GM18517 (cell line): ENCODE measurements around the gene SAMD10.
"Not testable (repeated sequence)": the region's sequence is repeated elsewhere in the genome, so short reads cannot be mapped to it uniquely, and the experiment has no call there.

ENCODE experiments used
- ATAC-seq: cut with Tn5 transposase; IDR thresholded peaks from one replicate; pipeline ENCODE4 v1.9.1; 2021; ENCODE audit warnings: mild to moderate bottlenecking, moderate library complexity; ENCODE audit not compliant: unreplicated experiment

Gene SAMD10

GRCh38 chr20:63979557-63980316 lies at the start of gene SAMD10:
TSS of gene SAMD10 (minus strand) at chr20:63979642. CDS start at chr20:63979467, 175 bp downstream.
- no peak for ATAC-seq

- no peak for ATAC-seq
These were observed 48.7 kb upstream of the SAMD10 start for GRCh38 chr20:64027981-64028685.

- no peak for ATAC-seq
These were observed 46.5 kb upstream of the SAMD10 start for GRCh38 chr20:64025826-64026412.

- no peak for ATAC-seq
These were observed 45.8 kb upstream of the SAMD10 start for GRCh38 chr20:64025101-64025825.

GRCh38 chr20:64024141-64024990 lies 44.9 kb upstream of the SAMD10 start:
- no peak for ATAC-seq

- no peak for ATAC-seq
These were observed 44.1 kb upstream of the SAMD10 start for GRCh38 chr20:64023361-64024140.

GRCh38 chr20:64022671-64023360 lies 43.4 kb upstream of the SAMD10 start:
- no peak for ATAC-seq

- no peak for ATAC-seq
These were observed 41.9 kb upstream of the SAMD10 start for GRCh38 chr20:64021124-64021975.

- no peak for ATAC-seq
These were observed 36.2 kb upstream of the SAMD10 start for GRCh38 chr20:64015635-64016034.

GRCh38 chr20:64012385-64013154 lies 33.1 kb upstream of the SAMD10 start:
- ATAC-seq, result not testable (repeated sequence)

GRCh38 chr20:64011366-64011779 lies 31.9 kb upstream of the SAMD10 start:
- no peak for ATAC-seq

GRCh38 chr20:64010711-64011237 lies 31.3 kb upstream of the SAMD10 start:
- no peak for ATAC-seq

- no peak for ATAC-seq
These were observed 30.5 kb upstream of the SAMD10 start for GRCh38 chr20:64009811-64010387.

- ATAC-seq, result no peak
These were observed 27.5 kb upstream of the SAMD10 start for GRCh38 chr20:64006902-64007301.

GRCh38 chr20:64006490-64006889 lies 27.0 kb upstream of the SAMD10 start:
- no peak for ATAC-seq

- no peak for ATAC-seq
These were observed 26.0 kb upstream of the SAMD10 start for GRCh38 chr20:64005394-64005793.
